Right lobe of liver (tissue), 6 donors: ENCODE measurements around the gene DYSF. TPM values are rescaled to one million over a fixed set of nuclear protein-coding genes. Genes with fewer than 3 reads are reported as not detected.
A peak's percentile ranks its signal among the peaks of the same experiment; 100 is the strongest.

ENCODE experiments used
- ATAC-seq, 4 donors: fragments of 200-7000 bp; cut with Tn5 transposase; one replicate each; pipeline ENCODE4 v1.9.1; 2020; ENCODE audit warnings: mild to moderate bottlenecking in 4 of 4, moderate library complexity in 4 of 4
- DNase-seq, 3 donors: peaks; one replicate each; pipeline ENCODE4 v3.0.0-alpha.2; 2020
- H3K27ac ChIP-seq, 3 donors: fragments of 200-600 bp; one replicate each; pipeline ENCODE4 v1.8.0; 2022
- H3K27me3 ChIP-seq, 2 donors: fragments of 200-600 bp; one replicate each; pipeline ENCODE4 v1.8.0; 2022
- H3K36me3 ChIP-seq, 4 donors: fragments of 200-600 bp; sonication (generic) in 1 of 4; one replicate each; pipeline versions ENCODE4 v1.5.1 to v1.8.0; 2017 to 2022; ENCODE audit warnings: control low read depth in 1 of 4
- H3K4me1 ChIP-seq, 4 donors: fragments of 200-600 bp; sonication (generic) in 1 of 4; one replicate each; pipeline versions ENCODE4 v1.5.1 to v1.8.0; 2017 to 2022; ENCODE audit warnings: control low read depth in 1 of 4
- H3K4me3 ChIP-seq, 3 donors: fragments of 200-600 bp; one replicate each; pipeline ENCODE4 v1.8.0; 2022
- H3K9me3 ChIP-seq, 4 donors: fragments of 200-600 bp; sonication (generic) in 1 of 4; one replicate each; pipeline versions ENCODE4 v1.5.1 to v1.8.0; 2017 to 2022; ENCODE audit warnings: control low read depth in 1 of 4
- CTCF ChIP-seq, 4 donors: fragments of 200-600 bp in 3 of 4; fragments of 450-650 bp in 1 of 4; IDR thresholded peaks; one replicate each; pipeline versions ENCODE4 v1.5.1 to v1.8.0; 2016 to 2022; ENCODE audit warnings: antibody characterized with exemption in 4 of 4, mild to moderate bottlenecking in 2 of 4
- POLR2A ChIP-seq: fragments of 450-650 bp; IDR thresholded peaks from one replicate; pipeline ENCODE4 v1.6.1; 2017; ENCODE audit warnings: antibody characterized with exemption, mild to moderate bottlenecking
- WGBS: methylation state at CpG from one replicate; pipeline ENCODE4 v1.1.6; 2018; ENCODE audit warnings: low coverage, low lambda C conversion rate; ENCODE audit not compliant: insufficient coverage; ENCODE audit errors: missing lambda C conversion rate; 5-methylcytosine and 5-hydroxymethylcytosine counted together
- intact Hi-C, 2 donors: fragments of 100-400 bp; cut with DNase I; formaldehyde crosslinking; loops; one replicate each; pipeline versions ENCODE4 v1.11.2 to v1.14.1; 2022
- total RNA-seq, 6 experiments: library from RNA; depleted of rRNA in 2 of 6; stranded (reverse); fragments of >200 nt in 2 of 6; fragmentation: NEBNext Ultra II Directional in 3 of 6; extraction: Animal tissue kit (Norgen Biotek cat#: 25700) in 3 of 6; gene quantifications; one replicate each; pipeline versions ENCODE4 v1.1.0 to v1.2.4, GENCODE V29; 2016 to 2023
- donor health status: DM: no; HTN: yes; CAD: no.
- donor health status: DM: no; HTN: no; CAD: no.
- donor health status: DM: no; HTN: no; CAD: no.
- donor health status: DM: no; HTN: yes; CAD: no.
- donor health status: DM: no; HTN: yes; CAD: no.

DYSF gene
- total RNA-seq, 6 experiments from 2014 or later = 21.8 to 55.0 (median 32.9) TPM

DNA sequence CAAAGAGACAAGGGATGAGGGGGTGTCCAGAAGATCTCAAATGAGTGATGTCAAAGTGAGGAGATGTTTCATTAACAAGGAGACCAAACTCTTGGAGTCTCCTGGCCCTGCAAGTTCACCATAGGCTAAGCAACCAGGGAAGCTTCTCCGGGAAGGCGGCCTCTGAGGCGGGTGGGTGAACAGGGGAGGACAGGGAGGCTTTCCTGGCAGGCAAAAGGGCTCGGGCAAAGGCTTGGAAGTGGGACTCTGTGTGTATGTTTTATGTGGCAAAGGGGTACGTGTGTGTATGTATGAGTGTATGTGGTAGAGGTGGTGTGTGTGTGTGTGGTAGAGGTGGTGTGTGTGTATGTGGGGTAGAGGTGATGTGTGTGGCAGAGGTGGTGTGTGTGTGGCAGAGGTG is 163.9 kb downstream of the DYSF start:
- intact Hi-C loops = loop anchor here in 1 of 2 donors (10.0 kb wide), 1 partner anchor 178 kb away; no protein-coding TSS in a partner anchor
- Histone ChIP-seq H3K36me3 (no peaks in the 10 kb centered on the region), H3K27ac (no peak overlapping the region), H3K4me3 (no peak overlapping the region), H3K9me3 (no peaks in the 10 kb centered on the region), H3K27me3 (no peaks in the 10 kb centered on the region), H3K4me1 (peaks cover 0 to 16% (median 4%) of the 10 kb centered on the region in 4 donors)
- DNase-seq (peak in 1 of 3 donors; percentile 39), ATAC-seq (no peak)
- WGBS = 88% methylated on average over 5 of the region's 5 CpGs
- TF ChIP-seq POLR2A (no peak), CTCF (IDR thresholded peaks at IDR 0.05) (no peak)

GRCh38 chr2:71618327-71619113 is 165.2 kb downstream of the DYSF start:
- ATAC-seq = no peak
- Histone ChIP-seq H3K27ac (no peak overlapping the region), H3K4me3 (no peak overlapping the region)

GRCh38 chr2:71619230-71619741 is 165.9 kb downstream of the DYSF start:
- no peaks in the 10 kb centered on the region for H3K27me3 ChIP-seq
- H3K4me3 ChIP-seq = no peak overlapping the region
- 76% methylated on average over 9 of the region's 15 CpGs for WGBS
- H3K4me1 ChIP-seq = peaks cover 0 to 16% (median 4%) of the 10 kb centered on the region in 4 donors
- TF ChIP-seq POLR2A = no peak
- DNase-seq = peak in 1 of 3 donors; percentile 48
- H3K36me3 ChIP-seq = no peaks in the 10 kb centered on the region
- no peak for ATAC-seq
- no peaks in the 10 kb centered on the region for H3K9me3 ChIP-seq
- intact Hi-C loops = loop anchor here in 1 of 2 donors (10.0 kb wide), 1 partner anchor 176 kb away; no protein-coding TSS in a partner anchor
- H3K27ac ChIP-seq = no peak overlapping the region

More at GRCh38 chr2:71618327-71619113, 165.2 kb downstream of the DYSF start:
- peak in 1 of 3 donors; percentile 45 for DNase-seq
- intact Hi-C loops = loop anchor here in 1 of 2 donors (10.0 kb wide), 1 partner anchor 176 kb away; no protein-coding TSS in a partner anchor
- Histone ChIP-seq H3K27me3 (no peaks in the 10 kb centered on the region), H3K4me1 (peaks cover 0 to 16% (median 4%) of the 10 kb centered on the region in 4 donors), H3K9me3 (no peaks in the 10 kb centered on the region), H3K36me3 (no peaks in the 10 kb centered on the region)
- TF ChIP-seq POLR2A (no peak), CTCF (IDR thresholded peaks at IDR 0.05) (no peak)
- 83% methylated on average over 8 of the region's 12 CpGs for WGBS

DNA sequence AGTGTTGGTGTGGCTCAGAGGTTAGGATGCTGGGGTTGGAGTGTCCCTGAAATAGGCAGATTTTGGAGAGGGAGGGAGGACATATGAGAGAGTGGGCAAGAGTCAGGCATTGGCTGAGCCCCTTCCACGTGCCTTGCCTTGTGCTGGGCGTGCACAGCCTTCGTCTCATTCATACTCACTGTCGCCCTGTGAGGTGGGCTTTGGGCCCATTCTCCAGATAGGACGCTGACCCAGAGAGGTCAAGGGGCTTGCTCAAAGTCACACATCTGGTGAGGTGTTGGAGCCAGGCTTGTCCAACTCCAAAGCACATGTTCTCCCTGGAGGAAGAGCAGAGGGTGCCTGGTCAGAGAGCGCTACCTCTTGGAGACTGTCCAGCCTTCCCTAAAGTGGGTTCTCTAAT is 166.8 kb downstream of the DYSF start:
- Histone ChIP-seq H3K4me3 (no peak overlapping the region), H3K27ac (no peak overlapping the region), H3K36me3 (no peaks in the 10 kb centered on the region), H3K27me3 (no peaks in the 10 kb centered on the region), H3K4me1 (peaks cover 0 to 11% (median 3%) of the 10 kb centered on the region in 4 donors), H3K9me3 (no peaks in the 10 kb centered on the region)
- intact Hi-C loops = no loop called here
- TF ChIP-seq CTCF (IDR thresholded peaks at IDR 0.05) (no peak), POLR2A (no peak)
- no peak for ATAC-seq
- DNase-seq = peak in 1 of 3 donors; percentile 23
- WGBS = 91% methylated on average over 6 of the region's 6 CpGs

DNA sequence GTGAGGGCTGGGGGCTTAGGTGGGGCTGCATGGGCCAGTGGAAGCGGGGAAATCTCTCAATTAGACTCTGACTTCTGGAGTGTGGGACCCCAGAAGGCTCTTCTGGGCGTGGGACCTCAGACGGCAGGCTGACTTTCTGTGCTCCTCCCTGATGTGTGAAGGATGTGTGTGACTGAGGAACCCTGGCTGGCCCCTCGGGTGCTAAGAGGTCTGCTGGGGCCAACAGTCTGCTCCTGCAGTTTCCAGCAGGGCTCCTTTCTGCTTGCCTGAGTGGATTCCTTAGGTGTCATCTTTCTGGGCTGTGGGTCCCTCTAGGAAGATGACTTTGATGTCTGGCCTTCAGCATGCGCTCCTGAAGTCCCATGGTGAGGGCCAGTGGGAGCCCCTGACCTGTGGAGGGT is 167.5 kb downstream of the DYSF start:
- WGBS = no CpG with 5 or more reads among the region's 5 CpGs

More for the DNA sequence above, 167.5 kb downstream of the DYSF start:
- H3K4me3 ChIP-seq = no peak overlapping the region
- peak in 1 of 4 donors; percentile 22 for ATAC-seq
- H3K27ac ChIP-seq = no peak overlapping the region
- DNase-seq = peak in 1 of 3 donors; percentile 28
- TF ChIP-seq POLR2A (no peak), CTCF (IDR thresholded peaks at IDR 0.05) (no peak)
- no peaks in the 10 kb centered on the region for H3K36me3 ChIP-seq
- no peaks in the 10 kb centered on the region for H3K9me3 ChIP-seq
- no peaks in the 10 kb centered on the region for H3K27me3 ChIP-seq
- peaks cover 0 to 4% (median 0%) of the 10 kb centered on the region in 4 donors for H3K4me1 ChIP-seq
- intact Hi-C loops = no loop called here
